GM23338 (cell line): ENCODE measurements around the gene CEP250.

Source experiments
- CTCF ChIP-seq, 2 experiments: fragments of 200-600 bp in 1 of 2; sonication (generic) in 1 of 2; conservative IDR thresholded peaks; 2 replicates each; pipeline versions ENCODE4 v1.5.1 to v1.6.1; 2016 to 2017; ENCODE audit warnings: antibody characterized with exemption in 2 of 2, low read depth in 2 of 2, mild to moderate bottlenecking in 2 of 2, moderate library complexity in 1 of 2
- NANOG ChIP-seq: IDR thresholded peaks from 2 replicates; pipeline ENCODE4 v1.6.1; 2016; ENCODE audit warnings: antibody characterized with exemption, borderline replicate concordance
- POLR2AphosphoS5 ChIP-seq: IDR thresholded peaks from 2 replicates; pipeline ENCODE4 v1.6.1; 2016; ENCODE audit warnings: antibody characterized with exemption, low read depth

GRCh38 chr20:35562541-35563110 lies 107.2 kb downstream of the CEP250 start:
- TF ChIP-seq CTCF (conservative IDR thresholded peaks at IDR 0.05; ENCODE audit: low read depth in 2 of 2) (no peak), POLR2AphosphoS5 (no peak), NANOG (no peak)
